ENCODE results near the gene GALNT10.
A peak's percentile ranks its signal among the peaks of the same experiment; 100 is the strongest.

GALNT10 gene

GRCh38 chr5:154332451-154332850, 141.9 kb downstream of the GALNT10 start:
- POLR2A ChIA-PET, result no interaction called here
- CTCF ChIA-PET, result interaction anchor here (0.7 to 3.1 kb wide), 8 partner anchors 10 to 260 kb away, joined by 3 to 18 read pairs (median 4); no protein-coding TSS in a partner anchor
- no peak for DNase-seq (ENCODE audit: extremely low spot score)
- TF ChIP-seq CTCF (IDR thresholded peaks at IDR 0.05; ENCODE audit: control extremely low read depth, extremely low read depth, low read depth, missing control alignments), result no peak

DNA sequence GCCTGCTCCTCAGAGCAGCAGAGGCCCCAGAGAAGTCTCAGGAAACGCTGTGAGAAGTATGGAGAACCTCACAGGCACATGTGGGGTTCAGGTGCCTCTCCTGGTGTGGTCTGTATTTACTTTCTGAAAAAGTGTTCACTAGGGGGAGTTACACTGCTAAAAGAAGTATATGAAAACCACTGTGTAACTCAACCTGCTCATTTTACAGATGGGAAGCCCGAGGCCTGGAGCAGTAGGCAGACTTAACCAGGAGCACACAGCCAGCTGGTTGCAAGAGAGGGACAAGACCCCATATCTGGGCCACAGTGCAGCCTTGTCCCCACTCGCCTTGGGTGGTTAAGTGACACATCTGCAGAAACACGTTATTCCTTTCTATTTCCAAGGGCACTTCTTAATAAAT, 142.5 kb downstream of the GALNT10 start:
- ChIA-PET CTCF (interaction anchor here (0.7 to 3.1 kb wide), 5 partner anchors 10 to 72 kb away, joined by 3 to 18 read pairs (median 5); no protein-coding TSS in a partner anchor), POLR2A (no interaction called here)

DNA sequence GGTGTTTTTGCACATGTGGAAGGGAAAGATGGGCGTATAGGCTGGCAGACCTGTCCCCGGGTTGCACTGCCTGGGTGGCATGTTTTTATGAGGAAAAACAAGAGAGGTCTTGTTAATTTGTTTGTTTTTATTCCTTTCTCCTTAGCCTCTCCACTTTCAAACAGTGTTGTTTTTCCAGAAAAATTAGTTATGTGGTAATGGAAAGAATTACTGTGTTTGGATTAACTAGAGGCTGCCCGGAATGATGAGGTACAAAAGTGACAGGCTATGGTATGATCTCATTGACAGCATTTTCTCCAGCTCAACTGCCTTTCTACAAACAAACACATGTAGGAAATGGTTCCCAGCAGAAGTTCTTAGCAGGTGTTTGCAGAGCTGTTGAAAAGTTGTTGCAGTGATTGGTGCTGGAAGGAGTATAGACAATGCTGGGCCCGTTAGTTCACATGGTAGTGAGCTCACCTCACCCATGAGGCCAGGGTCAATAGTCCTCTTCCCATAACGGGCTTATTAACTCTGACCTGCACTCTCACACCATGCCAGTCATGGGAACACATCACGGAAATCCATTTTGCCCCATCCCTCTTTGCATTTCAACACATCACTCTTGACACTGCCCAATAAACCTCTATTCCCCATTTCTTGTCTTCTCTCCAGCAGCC, 144.0 kb downstream of the GALNT10 start:
- DNase-seq (ENCODE audit: extremely low spot score), result no peak
- ChIA-PET POLR2A (no interaction called here), CTCF (interaction anchor here (1.2 to 2.5 kb wide), 4 partner anchors 9 to 70 kb away, joined by 3 to 15 read pairs (median 4); no protein-coding TSS in a partner anchor)
- TF ChIP-seq CTCF (IDR thresholded peaks at IDR 0.05; ENCODE audit: control extremely low read depth, extremely low read depth, low read depth, missing control alignments), result no peak

More for the DNA sequence above, 142.5 kb downstream of the GALNT10 start:
- no peak for DNase-seq (ENCODE audit: extremely low spot score)
- TF ChIP-seq CTCF (IDR thresholded peaks at IDR 0.05; ENCODE audit: control extremely low read depth, extremely low read depth, low read depth, missing control alignments), result peak; percentile 18

- DNase-seq (ENCODE audit: extremely low spot score), result no peak
- CTCF ChIA-PET, result interaction anchor here (2.5 kb wide), 1 partner anchor 70 kb away, joined by 15 read pairs; no protein-coding TSS in a partner anchor
- no peak for TF ChIP-seq CTCF (IDR thresholded peaks at IDR 0.05; ENCODE audit: control extremely low read depth, extremely low read depth, low read depth, missing control alignments)
- POLR2A ChIA-PET, result no interaction called here
These were observed 144.5 kb downstream of the GALNT10 start for GRCh38 chr5:154335065-154335448.

DNA sequence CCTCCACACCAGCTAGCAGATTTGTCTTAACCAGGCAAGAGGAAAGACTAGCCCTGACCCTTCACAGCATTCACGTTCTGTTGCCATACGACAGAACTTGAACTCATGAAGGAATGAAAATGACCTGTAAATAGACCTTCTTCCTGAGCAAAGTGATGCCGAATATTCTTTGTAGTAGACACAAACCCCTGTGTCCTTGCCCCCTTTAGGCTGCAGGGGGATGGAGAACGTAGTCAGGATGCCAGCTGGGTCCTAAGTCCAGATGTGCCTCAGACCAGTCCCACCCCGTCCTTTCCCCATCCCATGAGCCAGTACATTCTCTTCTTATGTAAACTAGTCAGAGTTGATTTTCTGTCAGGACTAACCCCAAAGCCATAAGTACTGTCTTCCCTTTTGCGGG, 151.1 kb downstream of the GALNT10 start:
- POLR2A ChIA-PET, result no interaction called here
- CTCF ChIA-PET, result no interaction called here
- no peak for TF ChIP-seq CTCF (IDR thresholded peaks at IDR 0.05; ENCODE audit: control extremely low read depth, extremely low read depth, low read depth, missing control alignments)

DNA sequence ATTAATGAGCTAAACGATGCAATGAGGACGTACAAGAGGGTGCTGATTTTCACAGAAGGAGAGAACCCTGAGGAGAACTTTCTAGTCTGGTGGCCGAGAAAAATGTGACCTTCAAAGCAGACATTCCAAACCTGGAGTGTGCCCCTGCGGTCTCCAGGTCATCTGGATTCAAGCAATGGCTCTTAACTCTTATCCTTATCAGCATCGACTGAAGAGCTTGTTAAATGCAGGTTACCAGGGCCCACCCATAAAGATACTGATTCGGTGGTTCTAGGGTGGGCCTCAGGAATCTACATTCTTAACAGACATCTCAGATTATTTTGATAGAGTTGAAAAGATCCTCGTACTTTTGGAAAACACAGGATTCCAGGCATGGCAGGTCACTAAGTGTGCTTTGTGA, 151.7 kb downstream of the GALNT10 start:
- ChIA-PET POLR2A (no interaction called here), CTCF (interaction anchor here (1.0 kb wide), 1 partner anchor 11 kb away, joined by 4 read pairs; no protein-coding TSS in a partner anchor)
- no peak for TF ChIP-seq CTCF (IDR thresholded peaks at IDR 0.05; ENCODE audit: control extremely low read depth, extremely low read depth, low read depth, missing control alignments)
- DNase-seq (ENCODE audit: extremely low spot score), result no peak

More for the DNA sequence above, 151.1 kb downstream of the GALNT10 start:
- DNase-seq (ENCODE audit: extremely low spot score), result no peak
